ENCODE data around the gene GART.

The GART gene

GRCh38 chr21:33540711-33541104 lies 1.2 kb downstream of the GART start:
- Histone ChIP-seq H3K27ac (ENCODE audit: low read depth, low read length, poor library complexity, severe bottlenecking) (peak overlapping the region; percentile 96), H3K79me2 (ENCODE audit: insufficient read depth, low read length) (peaks cover 51% of the 10 kb centered on the region), H3K4me3 (ENCODE audit: low read depth, low read length, poor library complexity, severe bottlenecking) (peak overlapping the region; percentile 84), H3K9me2 (ENCODE audit: low read depth, low read length) (no peaks in the 10 kb centered on the region), H3K36me3 (ENCODE audit: insufficient read depth, low read length) (peaks cover 46% of the 10 kb centered on the region), H4K20me1 (ENCODE audit: insufficient read depth, low read length) (no peaks in the 10 kb centered on the region; the same call in 1 of the 2 replicates), H3K9ac (ENCODE audit: low read length) (peak overlapping the region; percentile 97), H3K9me3 (ENCODE audit: low read length) (no peaks in the 10 kb centered on the region), H2AFZ (ENCODE audit: low read length) (no peak overlapping the region), H3F3A (ENCODE audit: insufficient read depth, low read length) (no peaks in the 10 kb centered on the region), H3K27me3 (ENCODE audit: insufficient read depth, low read length) (no peaks in the 10 kb centered on the region), H3K4me1 (ENCODE audit: insufficient read depth, low read length, severe bottlenecking) (peaks cover 36% of the 10 kb centered on the region), H3K4me2 (ENCODE audit: low read length) (peak overlapping the region; percentile 81)
- TF ChIP-seq EZH2 (IDR thresholded peaks at IDR 0.05; ENCODE audit: borderline replicate concordance, low read length) (no peak), CTCF (IDR thresholded peaks at IDR 0.05; ENCODE audit: low read length) (no peak)

- H3F3A ChIP-seq (ENCODE audit: insufficient read depth, low read length): no peaks in the 10 kb centered on the region
- H2AFZ ChIP-seq (ENCODE audit: low read length): no peak overlapping the region
- H3K27ac ChIP-seq (ENCODE audit: low read depth, low read length, poor library complexity, severe bottlenecking): no peak overlapping the region
- H3K4me1 ChIP-seq (ENCODE audit: insufficient read depth, low read length, severe bottlenecking): peaks cover 25% of the 10 kb centered on the region
- no peaks in the 10 kb centered on the region for H3K27me3 ChIP-seq (ENCODE audit: insufficient read depth, low read length)
- H3K4me3 ChIP-seq (ENCODE audit: low read depth, low read length, poor library complexity, severe bottlenecking): no peak overlapping the region
- no peaks in the 10 kb centered on the region for H4K20me1 ChIP-seq (ENCODE audit: insufficient read depth, low read length)
- no peak overlapping the region for H3K4me2 ChIP-seq (ENCODE audit: low read length)
- peaks cover 57% of the 10 kb centered on the region for H3K36me3 ChIP-seq (ENCODE audit: insufficient read depth, low read length)
- H3K9me3 ChIP-seq (ENCODE audit: low read length): no peaks in the 10 kb centered on the region
- TF ChIP-seq EZH2 (IDR thresholded peaks at IDR 0.05; ENCODE audit: borderline replicate concordance, low read length) (no peak), CTCF (IDR thresholded peaks at IDR 0.05; ENCODE audit: low read length) (no peak)
- H3K9ac ChIP-seq (ENCODE audit: low read length): no peak overlapping the region
- peaks cover 40% of the 10 kb centered on the region for H3K79me2 ChIP-seq (ENCODE audit: insufficient read depth, low read length)
- H3K9me2 ChIP-seq (ENCODE audit: low read depth, low read length): no peaks in the 10 kb centered on the region
Measured at GRCh38 chr21:33539616-33540015, 2.3 kb downstream of the GART start.

- no peak overlapping the region for H2AFZ ChIP-seq (ENCODE audit: low read length)
- H3K27me3 ChIP-seq (ENCODE audit: insufficient read depth, low read length): no peaks in the 10 kb centered on the region
- H3K4me2 ChIP-seq (ENCODE audit: low read length): no peak overlapping the region
- no peak for TF ChIP-seq EZH2 (IDR thresholded peaks at IDR 0.05; ENCODE audit: borderline replicate concordance, low read length)
- TF ChIP-seq CTCF (IDR thresholded peaks at IDR 0.05; ENCODE audit: low read length): no peak
- no peaks in the 10 kb centered on the region for H4K20me1 ChIP-seq (ENCODE audit: insufficient read depth, low read length)
- no peaks in the 10 kb centered on the region for H3K9me2 ChIP-seq (ENCODE audit: low read depth, low read length)
- H3K9ac ChIP-seq (ENCODE audit: low read length): no peak overlapping the region
- H3K4me3 ChIP-seq (ENCODE audit: low read depth, low read length, poor library complexity, severe bottlenecking): no peak overlapping the region
- peaks cover 17% of the 10 kb centered on the region for H3K4me1 ChIP-seq (ENCODE audit: insufficient read depth, low read length, severe bottlenecking)
- no peaks in the 10 kb centered on the region for H3K9me3 ChIP-seq (ENCODE audit: low read length)
- H3K27ac ChIP-seq (ENCODE audit: low read depth, low read length, poor library complexity, severe bottlenecking): no peak overlapping the region
- peaks cover 24% of the 10 kb centered on the region for H3K79me2 ChIP-seq (ENCODE audit: insufficient read depth, low read length)
- peaks cover 3% of the 10 kb centered on the region; the same call in 1 of the 2 replicates for H3F3A ChIP-seq (ENCODE audit: insufficient read depth, low read length)
- H3K36me3 ChIP-seq (ENCODE audit: insufficient read depth, low read length): peaks cover 80% of the 10 kb centered on the region
Measured at GRCh38 chr21:33537212-33537611, 4.7 kb downstream of the GART start.
